HG03060 (cell line): ENCODE measurements around the gene PLBD1.
A peak's percentile ranks its signal among the peaks of the same experiment; 100 is the strongest.

Experiments used
- ATAC-seq: cut with Tn5 transposase; IDR thresholded peaks from one replicate; pipeline ENCODE4 v1.9.1; 2021; ENCODE audit warnings: low read depth, moderate number of reproducible peaks; ENCODE audit not compliant: unreplicated experiment

The PLBD1 gene

GRCh38 chr12:14567351-14568162 lies at the start of gene PLBD1:
TSS of gene PLBD1 (minus strand) at chr12:14567883. CDS start at chr12:14567696, 187 bp downstream.
- ATAC-seq: no peak

DNA sequence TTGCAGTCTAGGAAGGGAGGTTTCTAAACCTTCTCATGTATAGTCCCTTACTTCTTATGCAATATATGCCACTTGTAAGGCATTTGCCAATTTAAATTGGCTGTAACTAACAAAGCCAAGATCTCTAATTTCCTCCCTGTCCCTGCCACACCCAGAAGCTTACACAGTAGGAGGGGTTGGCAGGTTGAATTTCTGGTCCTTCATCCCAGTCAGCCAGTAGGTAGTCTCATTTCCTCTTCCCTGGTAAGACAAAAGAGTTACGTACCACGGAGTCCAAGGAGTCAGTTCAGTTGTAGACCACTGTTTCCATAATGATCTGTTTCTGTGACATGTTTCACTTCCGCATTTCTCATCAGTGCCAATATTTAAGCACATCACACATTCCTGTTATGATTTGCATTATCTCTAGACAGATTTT lies 47.0 kb upstream of the PLBD1 start:
- peak; percentile 41 for ATAC-seq

DNA sequence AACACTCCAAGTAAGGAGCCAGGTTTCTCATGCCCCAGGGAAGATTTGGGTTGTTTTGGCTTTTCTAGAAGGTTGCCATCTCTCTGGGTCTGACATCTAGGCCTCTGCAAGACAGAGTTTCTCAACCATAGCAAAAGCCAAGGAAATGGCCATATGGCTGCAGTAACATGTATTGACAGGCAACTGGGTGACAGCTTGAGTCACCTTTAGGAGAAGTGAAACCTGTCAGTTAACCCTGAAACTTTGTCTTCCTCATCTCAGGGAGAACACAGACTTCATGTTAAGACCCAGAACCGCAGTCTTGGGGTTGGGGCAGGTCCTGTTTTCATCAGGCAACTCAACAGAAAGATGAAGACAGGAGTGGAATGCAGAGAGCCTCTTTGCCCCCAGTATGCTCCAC lies 46.0 kb upstream of the PLBD1 start:
- peak; percentile 88 for ATAC-seq

- ATAC-seq: no peak
Observed at GRCh38 chr12:14612898-14613445, 45.3 kb upstream of the PLBD1 start.

GRCh38 chr12:14612250-14612649 lies 44.6 kb upstream of the PLBD1 start:
- no peak for ATAC-seq

DNA sequence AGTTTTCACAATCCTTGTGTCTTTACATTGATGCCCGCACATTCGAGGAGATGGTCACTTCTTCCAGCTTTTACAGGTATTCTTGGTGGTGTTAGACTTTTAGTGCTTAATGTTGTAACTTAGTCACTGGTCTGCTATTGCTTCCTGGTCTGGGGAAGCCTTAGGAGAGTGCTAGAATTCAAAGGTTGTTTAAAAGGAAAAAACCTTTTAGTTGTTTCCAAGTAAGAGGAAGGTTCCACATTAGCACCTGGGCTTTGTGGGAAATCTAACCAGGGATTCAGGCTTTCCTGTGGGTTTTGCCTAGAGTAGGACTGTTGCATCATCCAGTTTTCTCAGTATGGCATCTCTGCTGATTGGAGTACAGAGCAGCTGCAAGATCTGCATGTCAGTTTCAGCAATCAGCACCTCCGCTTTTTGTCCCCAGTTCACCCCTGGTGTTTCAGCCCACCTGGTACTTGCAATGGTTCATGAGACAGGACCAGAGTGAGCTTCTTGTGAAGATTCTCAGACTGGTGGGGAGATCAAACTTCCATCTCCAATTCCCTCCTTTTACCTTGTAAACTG lies 44.0 kb upstream of the PLBD1 start:
- ATAC-seq: no peak

GRCh38 chr12:14607568-14607967 lies 39.9 kb upstream of the PLBD1 start:
- ATAC-seq: no peak

- no peak for ATAC-seq
Observed at GRCh38 chr12:14605401-14605989, 37.8 kb upstream of the PLBD1 start.

- ATAC-seq: no peak
Observed at GRCh38 chr12:14601692-14602478, 34.2 kb upstream of the PLBD1 start.

DNA sequence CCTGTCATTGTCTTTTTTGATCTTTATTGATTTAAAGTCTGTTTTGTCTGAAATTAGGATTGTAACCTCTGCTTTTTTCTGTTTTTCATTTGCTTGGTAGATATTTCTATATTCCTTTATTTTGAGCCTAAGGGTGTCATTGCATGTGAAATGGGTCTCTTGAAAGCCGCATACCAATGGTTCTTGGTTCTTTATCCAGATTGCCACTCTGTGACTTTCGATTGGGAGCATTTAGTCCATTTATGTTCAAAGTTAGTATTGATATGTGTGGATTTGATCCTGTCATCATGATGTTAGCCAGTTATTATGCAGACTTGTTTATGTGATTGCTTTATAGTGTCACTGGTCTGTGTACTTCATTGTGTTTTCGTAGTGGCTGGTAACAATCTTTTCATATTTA lies 29.8 kb upstream of the PLBD1 start:
- ATAC-seq: no peak

GRCh38 chr12:14591719-14592118 lies 24.0 kb upstream of the PLBD1 start:
- no peak for ATAC-seq

GRCh38 chr12:14589169-14590004 lies 21.7 kb upstream of the PLBD1 start:
- no peak for ATAC-seq

DNA sequence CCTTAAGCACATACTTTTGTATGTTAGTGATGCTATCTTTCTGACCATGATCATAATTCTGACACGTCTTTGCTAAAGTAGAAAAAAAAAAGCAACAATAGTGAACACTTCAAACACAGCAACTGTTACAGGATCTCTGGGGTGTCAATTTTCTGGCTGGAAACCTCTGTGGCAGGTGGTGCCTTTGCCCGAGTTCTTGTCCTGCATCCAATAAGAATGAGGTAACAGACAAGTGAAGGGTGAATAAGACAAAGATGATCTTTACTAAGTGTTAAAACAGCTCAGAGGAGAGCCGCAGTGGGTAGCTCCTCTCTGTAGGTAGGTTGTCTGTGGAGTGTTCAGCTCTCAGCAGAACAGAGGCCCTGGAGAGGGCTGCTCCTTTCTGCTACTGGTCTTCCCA lies 20.9 kb upstream of the PLBD1 start:
- ATAC-seq: no peak

DNA sequence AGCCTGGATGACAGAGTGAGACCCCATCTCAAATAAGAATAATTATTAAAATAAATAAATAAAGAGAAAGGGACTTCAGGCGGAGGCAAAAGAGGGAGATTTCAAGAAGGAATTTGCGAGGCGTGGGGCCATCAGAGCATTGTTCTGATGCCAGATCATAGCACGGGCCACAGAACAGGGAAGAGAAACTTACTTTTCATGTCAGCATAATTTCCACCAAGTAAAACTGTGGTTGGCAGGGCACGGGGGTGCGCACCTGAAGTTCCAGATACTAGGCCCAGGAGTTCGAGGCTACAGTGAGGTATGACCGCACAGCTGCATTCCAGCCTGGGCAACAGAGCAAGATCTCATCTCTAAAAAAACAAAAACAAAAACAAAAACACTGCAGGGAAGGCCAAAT lies 11.0 kb upstream of the PLBD1 start:
- no peak for ATAC-seq

- no peak for ATAC-seq
Observed at GRCh38 chr12:14577344-14577743, 9.7 kb upstream of the PLBD1 start.

- no peak for ATAC-seq
Observed at GRCh38 chr12:14576896-14577295, 9.2 kb upstream of the PLBD1 start.

GRCh38 chr12:14575585-14575984 lies 7.9 kb upstream of the PLBD1 start:
- no peak for ATAC-seq

DNA sequence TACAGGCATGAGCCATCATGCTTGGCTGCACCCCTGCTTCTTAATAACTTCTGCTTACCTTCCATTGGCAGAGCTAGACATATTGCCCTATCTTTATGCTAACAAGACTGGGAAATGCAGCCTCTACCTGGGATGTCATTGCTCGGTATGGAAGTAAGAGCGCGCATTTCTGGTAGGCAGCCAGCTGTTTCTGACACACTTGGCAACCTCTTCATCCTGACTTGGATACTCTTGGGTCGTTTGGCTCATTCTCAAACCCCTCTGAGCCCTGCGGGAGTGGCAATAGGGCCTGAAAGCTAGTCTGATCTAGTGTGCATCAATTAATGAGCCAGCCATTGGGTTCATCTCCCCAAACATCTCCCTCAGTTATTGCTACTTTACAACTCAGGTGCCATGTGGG lies 5.4 kb upstream of the PLBD1 start:
- no peak for ATAC-seq

DNA sequence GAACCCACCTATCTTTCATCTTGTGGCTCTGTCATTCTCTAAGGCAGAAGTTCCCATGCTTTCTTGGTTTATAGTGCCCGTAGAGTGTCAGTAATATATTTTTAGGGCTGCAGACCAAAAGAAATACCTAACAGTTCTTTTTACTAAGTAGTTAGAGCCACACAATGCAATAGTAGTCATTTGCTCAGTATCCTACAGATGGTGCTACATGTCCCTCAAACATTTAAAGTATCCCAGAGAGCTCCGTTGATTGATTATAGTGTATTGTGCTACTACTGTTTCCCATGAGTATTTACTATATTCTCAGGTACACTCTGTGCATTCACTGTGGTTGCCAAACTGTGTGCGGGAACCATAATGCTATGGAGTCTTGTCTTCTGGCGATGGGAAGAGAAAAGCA lies 4.7 kb upstream of the PLBD1 start:
- ATAC-seq: no peak

DNA sequence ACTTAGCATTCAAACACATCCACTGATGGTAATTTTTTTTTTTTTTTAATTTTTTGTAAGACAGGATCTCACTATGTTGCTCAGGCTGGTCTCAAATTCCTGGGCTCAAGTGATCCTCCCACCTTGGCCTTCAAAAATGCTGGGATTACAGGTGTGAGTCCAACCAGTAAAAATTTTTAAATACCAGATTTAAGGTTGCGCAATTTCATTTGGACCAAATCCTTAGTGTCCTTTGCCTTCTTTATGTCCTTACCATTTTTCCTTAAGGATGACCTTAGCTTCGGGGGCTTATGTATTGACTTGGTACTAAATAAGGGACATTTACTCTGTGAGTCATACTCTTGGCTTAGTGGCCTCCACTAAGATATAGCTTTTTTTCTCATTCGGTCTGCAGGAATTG lies 4.1 kb upstream of the PLBD1 start:
- ATAC-seq: no peak
